Measurements from ENCODE around the gene AFF1.

Gene AFF1

DNA sequence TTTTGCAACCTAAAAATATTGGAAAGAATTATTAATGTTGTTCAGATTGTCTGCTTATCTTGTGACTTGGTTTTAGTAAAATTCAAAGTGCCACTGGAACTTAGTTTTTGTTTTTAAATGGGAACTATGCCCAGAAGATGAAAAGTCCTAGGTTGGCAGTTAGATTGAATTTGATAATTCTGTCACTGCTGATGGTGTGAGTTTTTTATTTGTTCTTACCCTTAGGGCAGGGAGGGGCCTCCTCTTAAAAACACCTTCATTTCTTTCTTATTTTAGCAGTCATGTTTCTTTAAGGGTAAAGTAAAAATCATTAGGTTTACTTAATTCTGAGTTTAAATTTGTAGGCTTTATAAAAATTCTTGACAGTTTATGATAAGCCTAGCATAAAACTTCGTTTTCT lies 80.6 kb downstream of the AFF1 start:
- DNase-seq (ENCODE audit: low read depth) = no peak
- no peak overlapping the region for H3K4me3 ChIP-seq (ENCODE audit: low read length)
- TF ChIP-seq CTCF (conservative IDR thresholded peaks at IDR 0.05; ENCODE audit: low read depth, low read length) = no peak

- TF ChIP-seq CTCF (conservative IDR thresholded peaks at IDR 0.05; ENCODE audit: low read depth, low read length) = no peak
- H3K4me3 ChIP-seq (ENCODE audit: low read length) = no peak overlapping the region
- DNase-seq (ENCODE audit: low read depth) = no peak
Measured at GRCh38 chr4:87017580-87018342, 83.0 kb downstream of the AFF1 start.

GRCh38 chr4:87018753-87019152 lies 83.9 kb downstream of the AFF1 start:
- no peak for DNase-seq (ENCODE audit: low read depth)
- no peak overlapping the region for H3K4me3 ChIP-seq (ENCODE audit: low read length)
- no peak for TF ChIP-seq CTCF (conservative IDR thresholded peaks at IDR 0.05; ENCODE audit: low read depth, low read length)

GRCh38 chr4:87019246-87019791 lies 84.5 kb downstream of the AFF1 start:
- no peak for TF ChIP-seq CTCF (conservative IDR thresholded peaks at IDR 0.05; ENCODE audit: low read depth, low read length)
- no peak for DNase-seq (ENCODE audit: low read depth)
- no peak overlapping the region for H3K4me3 ChIP-seq (ENCODE audit: low read length)

DNA sequence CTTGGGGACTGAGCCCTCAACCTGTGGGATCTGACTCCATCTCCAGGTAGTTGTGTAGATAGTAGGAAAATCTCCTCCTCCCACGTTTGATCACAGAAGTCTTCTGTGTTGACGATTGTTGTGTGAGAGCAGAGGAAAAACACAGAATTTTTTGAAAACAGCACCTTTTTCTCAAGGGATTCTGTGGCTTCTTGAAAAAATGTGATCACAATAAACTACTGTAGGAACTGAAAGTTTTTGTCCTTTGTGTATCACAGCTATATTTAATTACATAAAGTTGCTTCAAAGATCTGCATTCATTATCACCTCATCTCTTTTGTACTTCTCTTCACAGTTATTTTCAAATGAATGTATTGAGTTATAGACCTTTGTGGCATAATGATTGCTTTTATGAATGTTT lies 85.1 kb downstream of the AFF1 start:
- no peak for TF ChIP-seq CTCF (conservative IDR thresholded peaks at IDR 0.05; ENCODE audit: low read depth, low read length)
- H3K4me3 ChIP-seq (ENCODE audit: low read length) = no peak overlapping the region

GRCh38 chr4:87024201-87024600 lies 89.4 kb downstream of the AFF1 start:
- DNase-seq (ENCODE audit: low read depth) = no peak
- no peak for TF ChIP-seq CTCF (conservative IDR thresholded peaks at IDR 0.05; ENCODE audit: low read depth, low read length)
- H3K4me3 ChIP-seq (ENCODE audit: low read length) = no peak overlapping the region

More for the DNA sequence above, 85.1 kb downstream of the AFF1 start:
- DNase-seq (ENCODE audit: low read depth) = no peak

- TF ChIP-seq CTCF (conservative IDR thresholded peaks at IDR 0.05; ENCODE audit: low read depth, low read length) = no peak
- no peak for DNase-seq (ENCODE audit: low read depth)
Measured at GRCh38 chr4:87025023-87025613, 90.3 kb downstream of the AFF1 start.

More at GRCh38 chr4:87025023-87025613, 90.3 kb downstream of the AFF1 start:
- no peak overlapping the region for H3K4me3 ChIP-seq (ENCODE audit: low read length)
